A549 (cell line): ENCODE data around the gene PRCD. TPM values are rescaled to one million over a fixed set of nuclear protein-coding genes. Genes with fewer than 3 reads are reported as not detected.
A peak's percentile ranks its signal among the peaks of the same experiment; 100 is the strongest.

Source experiments
- ATAC-seq, 2 experiments: fragments of 200-7000 bp in 1 of 2; fragments of >200 bp in 1 of 2; cut with Nextera tagmentation in 1 of 2; cut with Tn5 transposase in 1 of 2; 3 replicates each; pipeline versions ENCODE4 v1.8.0 to v1.9.1; 2018 to 2020; ENCODE audit warnings: mild to moderate bottlenecking in 1 of 2, moderate library complexity in 1 of 2
- CTCF ChIA-PET: fragments of 300-600 bp; sonication (Branson Sonifier 250); formaldehyde crosslinking; extraction: SDS; loops from one replicate; lab custom pipeline; 2021; ENCODE audit warnings: antibody characterized with exemption, inconsistent platforms; lab: Yijun Ruan, JAX
- POLR2A ChIA-PET: fragments of 350-600 bp; formaldehyde crosslinking; extraction: SDS; loops from one replicate; lab custom pipeline; 2021; ENCODE audit warnings: antibody characterized with exemption, inconsistent platforms; lab: Yijun Ruan, JAX
- DNase-seq, 2 experiments: peaks; one replicate each; pipeline versions ENCODE4 v3.0.0 to v3.0.0-alpha.2; 2011 to 2016; ENCODE audit warnings: low read depth in 1 of 2, low spot score in 1 of 2
- FAIRE-seq: peaks from 2 replicates; lab custom pipeline; 2011; peaks lifted over from hg19 to GRCh38; lab: Jason Lieb, UNC
- H3K27ac ChIP-seq, 2 experiments: fragments of >200 bp; sonication (Bioruptor Twin); formaldehyde crosslinking; 3 replicates each; pipeline ENCODE4 v1.5.1; 2016 to 2017
- H3K4me1 ChIP-seq: fragments of >200 bp; sonication (Bioruptor Twin); formaldehyde crosslinking; 3 replicates; pipeline ENCODE4 v1.6.1; 2016
- H3K4me2 ChIP-seq: fragments of >200 bp; sonication (Bioruptor Twin); formaldehyde crosslinking; 3 replicates; pipeline ENCODE4 v1.6.1; 2016
- H3K4me3 ChIP-seq: fragments of >200 bp; sonication (Bioruptor Twin); formaldehyde crosslinking; 3 replicates; pipeline ENCODE4 v1.5.1; 2016
- H3K9me3 ChIP-seq: fragments of >200 bp; sonication (Bioruptor Twin); formaldehyde crosslinking; 3 replicates; pipeline ENCODE4 v1.6.1; 2016
- CEBPB ChIP-seq, 2 experiments: fragments of >200 bp in 1 of 2; sonication (Bioruptor Twin) in 1 of 2; formaldehyde crosslinking in 1 of 2; IDR thresholded peaks; 2 replicates each; pipeline ENCODE4 v1.6.1; 2012 to 2016
- CHD2 ChIP-seq: fragments of 150-350 bp; IDR thresholded peaks from 2 replicates; pipeline ENCODE4 v1.6.1; 2014; ENCODE audit warnings: low read length; ENCODE audit not compliant: partially characterized antibody
- EP300 ChIP-seq, 2 experiments: fragments of >200 bp; sonication (Bioruptor Twin); formaldehyde crosslinking; IDR thresholded peaks; 2 replicates in 1 of 2; 3 replicates in 1 of 2; pipeline ENCODE4 v1.6.1; 2016 to 2017
- JUN ChIP-seq, 2 experiments: fragments of >200 bp; sonication (Bioruptor Twin); formaldehyde crosslinking; IDR thresholded peaks; 2 replicates in 1 of 2; 3 replicates in 1 of 2; pipeline ENCODE4 v1.6.1; 2016 to 2017
- MAZ ChIP-seq: fragments of 150-350 bp; IDR thresholded peaks from 2 replicates; pipeline ENCODE4 v1.6.1; 2014; ENCODE audit warnings: antibody characterized with exemption, low read depth, low read length, borderline replicate concordance
- MYC ChIP-seq: IDR thresholded peaks from 2 replicates; pipeline ENCODE4 v1.6.1; 2012; ENCODE audit warnings: mild to moderate bottlenecking, inconsistent platforms, low read length, improper control_type of control experiment, borderline replicate concordance
- NFE2L2 ChIP-seq: fragments of 150-350 bp; conservative IDR thresholded peaks from 2 replicates; pipeline ENCODE4 v1.6.1; 2014; ENCODE audit warnings: low read length
- NR3C1 ChIP-seq: fragments of >200 bp; sonication (Bioruptor Twin); formaldehyde crosslinking; IDR thresholded peaks from 3 replicates; pipeline ENCODE4 v1.6.1; 2017
- POLR2A ChIP-seq: IDR thresholded peaks from 2 replicates; pipeline ENCODE4 v1.6.1; 2012; ENCODE audit warnings: mild to moderate bottlenecking, low read length
- RFX5 ChIP-seq: fragments of 450-650 bp; IDR thresholded peaks from 2 replicates; pipeline ENCODE4 v1.7.1; 2014; ENCODE audit warnings: antibody characterized with exemption, mild to moderate bottlenecking, moderate library complexity
- SMC3 ChIP-seq: fragments of >200 bp; sonication (Bioruptor Twin); formaldehyde crosslinking; IDR thresholded peaks from 3 replicates; pipeline ENCODE4 v1.6.1; 2018; ENCODE audit warnings: inconsistent platforms
- ZC3H11A ChIP-seq: fragments of 450-650 bp; IDR thresholded peaks from 2 replicates; pipeline ENCODE4 v1.6.1; 2014; ENCODE audit warnings: antibody characterized with exemption, mild to moderate bottlenecking
- WGBS: methylation state at CpG from one replicate; pipeline ENCODE4 v1.1.6; 2017; ENCODE audit errors: missing lambda C conversion rate; 5-methylcytosine and 5-hydroxymethylcytosine counted together
- polyA plus RNA-seq, 4 experiments: library from polyadenylated mRNA; depleted of rRNA in 3 of 4; stranded (reverse); fragments of >200 nt; fragmentation: RNase III in 1 of 4; extraction: RNeasy Plus Mini Kit Qiagen cat#74134 plus additional on column Dnase treatment in 1 of 4; gene quantifications; 2 replicates in 3 of 4; 3 replicates in 1 of 4; pipeline ENCODE4 v1.2.3, GENCODE V29; 2011 to 2017
- TF ChIP-seq, protein P1 (sequence below): IDR thresholded peaks from 2 replicates; pipeline ENCODE4 v1.6.1; 2012
- TF ChIP-seq, protein P2 (sequence below): fragments of >200 bp; sonication (Bioruptor Twin); formaldehyde crosslinking; IDR thresholded peaks from 2 replicates; pipeline ENCODE4 v1.6.1; 2016
- TF ChIP-seq, protein P3 (sequence below): fragments of >200 bp; sonication (Bioruptor Twin); formaldehyde crosslinking; IDR thresholded peaks from 3 replicates; pipeline ENCODE4 v1.5.1; 2016
- TF ChIP-seq, protein P4 (sequence below): fragments of 450-650 bp; IDR thresholded peaks from 2 replicates; pipeline ENCODE4 v1.6.1; 2014; ENCODE audit warnings: antibody characterized with exemption
- TF ChIP-seq, protein P5 (sequence below): IDR thresholded peaks from 2 replicates; pipeline ENCODE4 v1.6.1; 2012; ENCODE audit warnings: low read depth, borderline replicate concordance
- TF ChIP-seq, protein P6 (sequence below): fragments of 250-450 bp; sonication (Bioruptor Pico); IDR thresholded peaks from 2 replicates; pipeline ENCODE4 v1.5.0; 2021; ENCODE audit warnings: mild to moderate bottlenecking, moderate library complexity, borderline replicate concordance
- TF ChIP-seq, protein P7 (sequence below): IDR thresholded peaks from 2 replicates; pipeline ENCODE4 v1.6.1; 2012
- TF ChIP-seq, protein P8 (sequence below): fragments of 250-450 bp; sonication (Bioruptor Pico); IDR thresholded peaks from 2 replicates; pipeline ENCODE4 v1.5.0; 2020; ENCODE audit warnings: low read depth, mild to moderate bottlenecking, moderate library complexity

Gene PRCD
- polyA plus RNA-seq, 2 of the 4 experiments (the other 2 are of a cell fraction): not detected

DNA sequence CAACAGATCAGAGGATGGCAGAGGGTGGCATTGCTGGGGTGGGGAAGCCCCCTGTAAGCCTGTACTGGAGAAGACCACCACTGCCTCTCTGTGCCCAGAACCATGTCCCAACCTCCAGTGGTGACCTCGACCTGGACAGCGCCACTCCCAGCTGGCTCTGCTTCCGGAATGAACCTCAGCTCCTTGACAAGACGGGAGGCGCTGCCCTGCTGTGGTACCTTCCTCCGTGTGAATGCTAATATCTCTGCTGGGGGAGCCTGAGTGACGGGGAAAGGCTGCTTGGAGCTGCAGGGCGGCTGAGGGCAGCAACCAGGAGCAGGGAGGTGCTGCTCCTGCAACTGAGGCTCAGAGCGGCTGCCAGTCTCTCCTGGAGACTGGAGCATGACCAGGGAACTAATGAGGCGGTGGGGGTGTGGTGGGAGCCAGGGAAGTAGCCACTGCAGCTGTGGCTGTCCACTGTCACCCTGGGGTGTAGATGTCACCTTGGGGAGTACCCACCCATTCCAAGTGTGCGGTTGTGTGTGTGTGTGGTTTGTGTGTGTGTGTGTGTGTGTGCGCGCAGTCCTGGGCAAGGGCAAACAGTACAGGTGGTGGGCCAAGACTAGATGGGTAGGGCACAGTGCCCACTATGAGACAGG is 6.2 kb downstream of the PRCD start:
- no peak overlapping the region for H3K27ac ChIP-seq
- peaks cover 30% of the 10 kb centered on the region for H3K4me1 ChIP-seq
- no peak for FAIRE-seq
- CTCF ChIA-PET: interaction anchor here (0.7 to 17.7 kb wide), 30 partner anchors 10 to 243 kb away, joined by 3 to 362 read pairs (median 4); partner anchors contain the start of genes CYGB, RHBDF2 and ST6GALNAC2
- POLR2A ChIA-PET: interaction anchor here (2.3 kb wide), 1 partner anchor 11 kb away, joined by 11 read pairs; no protein-coding TSS in a partner anchor
- WGBS: 74% methylated on average over 11 of the region's 13 CpGs
- no peak overlapping the region for H3K4me2 ChIP-seq
- no peak for ATAC-seq
- H3K9me3 ChIP-seq: no peaks in the 10 kb centered on the region
- DNase-seq: no peak
- TF ChIP-seq, protein P1, sequence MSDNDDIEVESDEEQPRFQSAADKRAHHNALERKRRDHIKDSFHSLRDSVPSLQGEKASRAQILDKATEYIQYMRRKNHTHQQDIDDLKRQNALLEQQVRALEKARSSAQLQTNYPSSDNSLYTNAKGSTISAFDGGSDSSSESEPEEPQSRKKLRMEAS: no peak
- TF ChIP-seq SMC3 (no peak), ZC3H11A (no peak)
- no peak overlapping the region for H3K4me3 ChIP-seq

DNA sequence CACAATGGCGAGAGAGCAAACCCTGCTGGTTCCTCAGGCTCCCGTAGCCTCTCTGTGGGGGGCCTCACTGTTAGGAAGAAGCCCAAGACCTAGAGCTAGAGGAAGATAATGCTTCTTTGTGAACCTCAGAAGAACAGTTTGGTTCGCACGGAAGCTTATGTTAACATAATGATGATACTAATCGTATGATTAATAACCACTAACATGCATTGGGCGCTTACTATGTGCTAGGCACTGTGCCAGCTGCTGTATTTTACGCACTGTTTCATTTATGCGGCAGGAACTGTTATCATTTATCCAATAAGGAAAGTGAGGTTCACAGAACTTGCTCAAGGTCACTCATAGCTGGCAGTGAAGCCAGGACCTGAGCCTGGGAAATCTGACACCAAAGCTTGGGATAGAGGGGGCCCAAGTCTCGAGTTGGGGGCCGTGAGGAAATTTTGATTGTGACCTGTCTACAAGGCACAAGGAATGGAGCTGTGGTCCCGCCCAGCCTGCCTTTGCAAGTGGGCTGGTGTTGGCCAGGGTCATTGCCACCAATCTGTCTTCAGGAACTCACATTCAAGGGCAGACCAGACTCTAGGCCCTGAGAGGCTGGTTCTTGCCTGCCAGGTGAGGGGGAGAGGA is 6.8 kb downstream of the PRCD start:
- POLR2A ChIA-PET: interaction anchor here (2.3 kb wide), 1 partner anchor 10 kb away, joined by 11 read pairs; no protein-coding TSS in a partner anchor
- H3K4me2 ChIP-seq: no peak overlapping the region
- WGBS: 76% methylated on average over 11 of the region's 11 CpGs
- H3K27ac ChIP-seq: peak overlapping the region in 1 of 2 experiments; percentile 49; a peak in 4 of 6 replicates
- DNase-seq: no peak
- ATAC-seq: peak in 1 of 2 experiments; percentile 13; a peak in 3 of 6 replicates
- H3K4me3 ChIP-seq: no peak overlapping the region
- peaks cover 32% of the 10 kb centered on the region for H3K4me1 ChIP-seq
- TF ChIP-seq POLR2A: no peak
- no peak for TF ChIP-seq JUN (IDR thresholded peaks at IDR 0.05)
- TF ChIP-seq, protein P1: no peak
- no peak for TF ChIP-seq NR3C1
- TF ChIP-seq CHD2: no peak
- TF ChIP-seq, protein P2, sequence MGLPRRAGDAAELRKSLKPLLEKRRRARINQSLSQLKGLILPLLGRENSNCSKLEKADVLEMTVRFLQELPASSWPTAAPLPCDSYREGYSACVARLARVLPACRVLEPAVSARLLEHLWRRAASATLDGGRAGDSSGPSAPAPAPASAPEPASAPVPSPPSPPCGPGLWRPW: no peak
- TF ChIP-seq, protein P3, sequence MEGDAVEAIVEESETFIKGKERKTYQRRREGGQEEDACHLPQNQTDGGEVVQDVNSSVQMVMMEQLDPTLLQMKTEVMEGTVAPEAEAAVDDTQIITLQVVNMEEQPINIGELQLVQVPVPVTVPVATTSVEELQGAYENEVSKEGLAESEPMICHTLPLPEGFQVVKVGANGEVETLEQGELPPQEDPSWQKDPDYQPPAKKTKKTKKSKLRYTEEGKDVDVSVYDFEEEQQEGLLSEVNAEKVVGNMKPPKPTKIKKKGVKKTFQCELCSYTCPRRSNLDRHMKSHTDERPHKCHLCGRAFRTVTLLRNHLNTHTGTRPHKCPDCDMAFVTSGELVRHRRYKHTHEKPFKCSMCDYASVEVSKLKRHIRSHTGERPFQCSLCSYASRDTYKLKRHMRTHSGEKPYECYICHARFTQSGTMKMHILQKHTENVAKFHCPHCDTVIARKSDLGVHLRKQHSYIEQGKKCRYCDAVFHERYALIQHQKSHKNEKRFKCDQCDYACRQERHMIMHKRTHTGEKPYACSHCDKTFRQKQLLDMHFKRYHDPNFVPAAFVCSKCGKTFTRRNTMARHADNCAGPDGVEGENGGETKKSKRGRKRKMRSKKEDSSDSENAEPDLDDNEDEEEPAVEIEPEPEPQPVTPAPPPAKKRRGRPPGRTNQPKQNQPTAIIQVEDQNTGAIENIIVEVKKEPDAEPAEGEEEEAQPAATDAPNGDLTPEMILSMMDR: no peak
- TF ChIP-seq, protein P4, sequence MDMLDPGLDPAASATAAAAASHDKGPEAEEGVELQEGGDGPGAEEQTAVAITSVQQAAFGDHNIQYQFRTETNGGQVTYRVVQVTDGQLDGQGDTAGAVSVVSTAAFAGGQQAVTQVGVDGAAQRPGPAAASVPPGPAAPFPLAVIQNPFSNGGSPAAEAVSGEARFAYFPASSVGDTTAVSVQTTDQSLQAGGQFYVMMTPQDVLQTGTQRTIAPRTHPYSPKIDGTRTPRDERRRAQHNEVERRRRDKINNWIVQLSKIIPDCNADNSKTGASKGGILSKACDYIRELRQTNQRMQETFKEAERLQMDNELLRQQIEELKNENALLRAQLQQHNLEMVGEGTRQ: no peak
- TF ChIP-seq, protein P5, sequence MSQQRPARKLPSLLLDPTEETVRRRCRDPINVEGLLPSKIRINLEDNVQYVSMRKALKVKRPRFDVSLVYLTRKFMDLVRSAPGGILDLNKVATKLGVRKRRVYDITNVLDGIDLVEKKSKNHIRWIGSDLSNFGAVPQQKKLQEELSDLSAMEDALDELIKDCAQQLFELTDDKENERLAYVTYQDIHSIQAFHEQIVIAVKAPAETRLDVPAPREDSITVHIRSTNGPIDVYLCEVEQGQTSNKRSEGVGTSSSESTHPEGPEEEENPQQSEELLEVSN: no peak
- TF ChIP-seq, protein P6, sequence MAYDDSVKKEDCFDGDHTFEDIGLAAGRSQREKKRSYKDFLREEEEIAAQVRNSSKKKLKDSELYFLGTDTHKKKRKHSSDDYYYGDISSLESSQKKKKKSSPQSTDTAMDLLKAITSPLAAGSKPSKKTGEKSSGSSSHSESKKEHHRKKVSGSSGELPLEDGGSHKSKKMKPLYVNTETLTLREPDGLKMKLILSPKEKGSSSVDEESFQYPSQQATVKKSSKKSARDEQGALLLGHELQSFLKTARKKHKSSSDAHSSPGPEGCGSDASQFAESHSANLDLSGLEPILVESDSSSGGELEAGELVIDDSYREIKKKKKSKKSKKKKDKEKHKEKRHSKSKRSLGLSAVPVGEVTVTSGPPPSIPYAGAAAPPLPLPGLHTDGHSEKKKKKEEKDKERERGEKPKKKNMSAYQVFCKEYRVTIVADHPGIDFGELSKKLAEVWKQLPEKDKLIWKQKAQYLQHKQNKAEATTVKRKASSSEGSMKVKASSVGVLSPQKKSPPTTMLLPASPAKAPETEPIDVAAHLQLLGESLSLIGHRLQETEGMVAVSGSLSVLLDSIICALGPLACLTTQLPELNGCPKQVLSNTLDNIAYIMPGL: no peak
- no peak for TF ChIP-seq MAZ
- no peak for TF ChIP-seq CEBPB (IDR thresholded peaks at IDR 0.05)
- no peak for TF ChIP-seq ZC3H11A
- TF ChIP-seq NFE2L2: no peak
- no peak for TF ChIP-seq EP300 (IDR thresholded peaks at IDR 0.05)
- TF ChIP-seq, protein P7, sequence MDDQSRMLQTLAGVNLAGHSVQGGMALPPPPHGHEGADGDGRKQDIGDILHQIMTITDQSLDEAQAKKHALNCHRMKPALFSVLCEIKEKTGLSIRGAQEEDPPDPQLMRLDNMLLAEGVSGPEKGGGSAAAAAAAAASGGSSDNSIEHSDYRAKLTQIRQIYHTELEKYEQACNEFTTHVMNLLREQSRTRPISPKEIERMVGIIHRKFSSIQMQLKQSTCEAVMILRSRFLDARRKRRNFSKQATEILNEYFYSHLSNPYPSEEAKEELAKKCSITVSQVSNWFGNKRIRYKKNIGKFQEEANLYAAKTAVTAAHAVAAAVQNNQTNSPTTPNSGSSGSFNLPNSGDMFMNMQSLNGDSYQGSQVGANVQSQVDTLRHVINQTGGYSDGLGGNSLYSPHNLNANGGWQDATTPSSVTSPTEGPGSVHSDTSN: no peak
- no peak for TF ChIP-seq RFX5
- TF ChIP-seq, protein P8, sequence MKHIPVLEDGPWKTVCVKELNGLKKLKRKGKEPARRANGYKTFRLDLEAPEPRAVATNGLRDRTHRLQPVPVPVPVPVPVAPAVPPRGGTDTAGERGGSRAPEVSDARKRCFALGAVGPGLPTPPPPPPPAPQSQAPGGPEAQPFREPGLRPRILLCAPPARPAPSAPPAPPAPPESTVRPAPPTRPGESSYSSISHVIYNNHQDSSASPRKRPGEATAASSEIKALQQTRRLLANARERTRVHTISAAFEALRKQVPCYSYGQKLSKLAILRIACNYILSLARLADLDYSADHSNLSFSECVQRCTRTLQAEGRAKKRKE (CRISPR knock-in tag): no peak
- no peak for TF ChIP-seq MYC
- TF ChIP-seq, all 56 proteins: peak for 0
- H3K9me3 ChIP-seq: no peaks in the 10 kb centered on the region
- no peak for FAIRE-seq
- CTCF ChIA-PET: interaction anchor here (0.6 to 17.7 kb wide), 30 partner anchors 10 to 868 kb away, joined by 3 to 362 read pairs (median 4); partner anchors contain the start of genes CYGB and RHBDF2
